ENCODE measurements around the gene KCNN3. TPM values are rescaled to one million over a fixed set of nuclear protein-coding genes. Genes with fewer than 3 reads are reported as not detected.

Gene KCNN3
- total and polyA plus RNA-seq, 2 donors (not counting 1 experiment from before 2014, with no cell fraction given): 0.17 to 0.82 TPM

GRCh38 chr1:154707901-154708463 is 162.1 kb downstream of the KCNN3 start:
- intact Hi-C loops (cut with micrococcal nuclease): no loop called here
- Mint-ChIP-seq H3K4me3 (no peak overlapping the region), H3K27me3 (peaks cover 28% of the 10 kb centered on the region), H3K9me3 (ENCODE audit: insufficient read depth) (no peaks in the 10 kb centered on the region), H3K4me1 (no peaks in the 10 kb centered on the region), H3K27ac (no peak overlapping the region)
- DNase-seq (no peak), ATAC-seq (ENCODE audit: low read depth) (no peak)
- TF ChIP-seq EZH2 (IDR thresholded peaks at IDR 0.05; ENCODE audit: borderline replicate concordance, insufficient read depth, low read depth, low read length, poor library complexity, severe bottlenecking) (no peak), CTCF (IDR thresholded peaks at IDR 0.05) (no peak)
- ChIA-PET CTCF (no interaction called here), POLR2A (no interaction called here)
- H3K36me3 ChIP-seq (replicated peaks in 1 of 2; ENCODE audit: control extremely low read depth in 1 of 2, control insufficient read depth in 1 of 2, extremely low read depth in 1 of 2, insufficient read depth in 2 of 2, low read length in 1 of 2): no peaks in the 10 kb centered on the region
- H3K27me3 ChIP-seq (replicated peaks in 1 of 4; ENCODE audit: control extremely low read depth in 1 of 4, control insufficient read depth in 3 of 4, insufficient read depth in 4 of 4, low read length in 3 of 4): peaks cover 0 to 6% (median 0%) of the 10 kb centered on the region in 4 experiments
- no peak overlapping the region for H3K4me3 ChIP-seq (ENCODE audit: control extremely low read depth in 1 of 5, extremely low read depth in 1 of 5, insufficient read depth in 1 of 5, low read depth in 2 of 5, low read length in 4 of 5)
- no peak overlapping the region for H2AFZ ChIP-seq (ENCODE audit: insufficient read depth, low read depth, low read length, poor library complexity, severe bottlenecking)
- no peaks in the 10 kb centered on the region for H3K9me3 ChIP-seq (ENCODE audit: control extremely low read depth in 1 of 3, control insufficient read depth in 2 of 3, insufficient read depth in 1 of 3, low read length in 2 of 3)
- H4K20me1 ChIP-seq (ENCODE audit: control insufficient read depth, insufficient read depth, low read length, poor library complexity, severe bottlenecking): no peaks in the 10 kb centered on the region
- H3K9ac ChIP-seq (ENCODE audit: low read length): no peak overlapping the region
- H3K27ac ChIP-seq (ENCODE audit: low read length in 2 of 2): no peak overlapping the region
- WGBS (ENCODE audit: insufficient coverage): 98% methylated on average over 15 of the region's 17 CpGs
- H3K4me1 ChIP-seq (ENCODE audit: control insufficient read depth in 2 of 2, insufficient read depth in 2 of 2, low read length in 2 of 2): no peaks in the 10 kb centered on the region
- no peak overlapping the region for H3K4me2 ChIP-seq (replicated peaks; ENCODE audit: low read depth, low read length, poor library complexity, severe bottlenecking)
- no peaks in the 10 kb centered on the region for H3K79me2 ChIP-seq (ENCODE audit: control insufficient read depth, insufficient read depth, low read length)

- Histone ChIP-seq H3K36me3 (replicated peaks in 1 of 2; ENCODE audit: control extremely low read depth in 1 of 2, control insufficient read depth in 1 of 2, extremely low read depth in 1 of 2, insufficient read depth in 2 of 2, low read length in 1 of 2) (no peaks in the 10 kb centered on the region), H3K4me3 (ENCODE audit: control extremely low read depth in 1 of 5, extremely low read depth in 1 of 5, insufficient read depth in 1 of 5, low read depth in 2 of 5, low read length in 4 of 5) (no peak overlapping the region), H3K9me3 (ENCODE audit: control extremely low read depth in 1 of 3, control insufficient read depth in 2 of 3, insufficient read depth in 1 of 3, low read length in 2 of 3) (no peaks in the 10 kb centered on the region), H2AFZ (ENCODE audit: insufficient read depth, low read depth, low read length, poor library complexity, severe bottlenecking) (no peak overlapping the region), H3K4me2 (replicated peaks; ENCODE audit: low read depth, low read length, poor library complexity, severe bottlenecking) (no peak overlapping the region), H3K27me3 (replicated peaks in 1 of 4; ENCODE audit: control extremely low read depth in 1 of 4, control insufficient read depth in 3 of 4, insufficient read depth in 4 of 4, low read length in 3 of 4) (peaks cover 0 to 6% (median 0%) of the 10 kb centered on the region in 4 experiments), H3K79me2 (ENCODE audit: control insufficient read depth, insufficient read depth, low read length) (no peaks in the 10 kb centered on the region), H3K27ac (ENCODE audit: low read length in 2 of 2) (no peak overlapping the region), H3K9ac (ENCODE audit: low read length) (no peak overlapping the region), H3K4me1 (ENCODE audit: control insufficient read depth in 2 of 2, insufficient read depth in 2 of 2, low read length in 2 of 2) (no peaks in the 10 kb centered on the region), H4K20me1 (ENCODE audit: control insufficient read depth, insufficient read depth, low read length, poor library complexity, severe bottlenecking) (no peaks in the 10 kb centered on the region)
- H3K9me3 Mint-ChIP-seq (ENCODE audit: insufficient read depth): no peaks in the 10 kb centered on the region
- CTCF ChIA-PET: no interaction called here
- intact Hi-C loops (cut with micrococcal nuclease): no loop called here
- TF ChIP-seq CTCF (IDR thresholded peaks at IDR 0.05) (no peak), EZH2 (IDR thresholded peaks at IDR 0.05; ENCODE audit: borderline replicate concordance, insufficient read depth, low read depth, low read length, poor library complexity, severe bottlenecking) (no peak)
- ATAC-seq (ENCODE audit: low read depth) (no peak), DNase-seq (no peak)
- no peak overlapping the region for H3K4me3 Mint-ChIP-seq
- no CpG with 5 or more reads among the region's 1 CpG for WGBS (ENCODE audit: insufficient coverage)
- no peaks in the 10 kb centered on the region for H3K4me1 Mint-ChIP-seq
- POLR2A ChIA-PET: no interaction called here
- no peak overlapping the region for H3K27ac Mint-ChIP-seq
- peaks cover 28% of the 10 kb centered on the region for H3K27me3 Mint-ChIP-seq
Measured at GRCh38 chr1:154706851-154707250, 163.2 kb downstream of the KCNN3 start.

All from B cell (primary cell).